ENCODE measurements around the gene DNAI1. TPM values are rescaled to one million over a fixed set of nuclear protein-coding genes. Genes with fewer than 3 reads are reported as not detected.

DNAI1 gene
- total and polyA plus RNA-seq, 10 of the 15 experiments (the other 5 are each of a cell fraction or from before 2014, with no cell fraction given): not detected

DNA sequence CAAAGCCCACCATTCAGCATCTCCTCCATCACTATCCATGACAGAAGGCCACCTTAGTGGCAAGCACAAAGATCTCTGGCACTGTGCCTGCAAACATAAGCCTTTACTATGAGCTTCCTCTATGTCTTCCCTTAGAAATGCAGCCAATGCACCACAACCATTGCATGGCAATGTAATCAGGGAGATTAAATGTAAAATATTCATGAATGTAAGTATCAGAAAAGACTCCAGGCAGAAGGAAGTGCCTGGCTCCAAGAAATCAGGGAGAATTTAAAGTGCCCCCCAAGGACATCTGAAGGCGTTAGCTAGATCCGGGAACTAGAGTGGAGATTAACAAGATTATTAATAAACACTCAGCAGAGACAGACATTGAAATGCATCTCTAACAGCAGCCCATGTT lies 49.5 kb upstream of the DNAI1 start:
- in situ Hi-C loops (cut with MboI): no loop called here
- Histone ChIP-seq H4K20me1 (ENCODE audit: control insufficient read depth, insufficient read depth) (no peaks in the 10 kb centered on the region), H3K9ac (ENCODE audit: control insufficient read depth, insufficient read depth, low read length) (no peak overlapping the region), H2AFZ (ENCODE audit: control insufficient read depth, low read depth, low read length) (no peak overlapping the region), H3K27ac (ENCODE audit: control insufficient read depth, insufficient read depth) (no peak overlapping the region), H3K4me2 (ENCODE audit: control insufficient read depth, insufficient read depth) (no peak overlapping the region), H3K4me3 (no peak overlapping the region), H3K36me3 (ENCODE audit: control insufficient read depth in 2 of 2, insufficient read depth in 2 of 2, low read length in 1 of 2) (no peaks in the 10 kb centered on the region), H3K79me2 (ENCODE audit: control insufficient read depth, insufficient read depth, low read length) (no peaks in the 10 kb centered on the region), H3K27me3 (replicated peaks in 1 of 2; ENCODE audit: control insufficient read depth in 2 of 2, insufficient read depth in 2 of 2, low read length in 1 of 2) (peaks cover 0 to 3% of the 10 kb centered on the region in 2 experiments; a peak in 3 of 4 replicates), H3K9me3 (replicated peaks; ENCODE audit: control insufficient read depth, insufficient read depth, low read length) (no peaks in the 10 kb centered on the region; the same call in 2 of the 3 replicates), H3K4me1 (ENCODE audit: control insufficient read depth, insufficient read depth, low read length) (no peaks in the 10 kb centered on the region)
- intact Hi-C loops (cut with micrococcal nuclease; ENCODE audit: unreplicated experiment): no loop called here
- WGBS (ENCODE audit: insufficient coverage, insufficient replicate concordance, low lambda C conversion rate, missing lambda C conversion rate): 28% methylated on average over 2 of the region's 2 CpGs
- BruUV-seq (replicated peaks): no TSS peak
- ATAC-seq: no peak
- TF ChIP-seq, protein P1, sequence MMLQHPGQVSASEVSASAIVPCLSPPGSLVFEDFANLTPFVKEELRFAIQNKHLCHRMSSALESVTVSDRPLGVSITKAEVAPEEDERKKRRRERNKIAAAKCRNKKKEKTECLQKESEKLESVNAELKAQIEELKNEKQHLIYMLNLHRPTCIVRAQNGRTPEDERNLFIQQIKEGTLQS (IDR thresholded peaks at IDR 0.05; ENCODE audit: borderline replicate concordance, extremely low read depth, low read depth, low read length): no peak
- TF ChIP-seq ZNF207 (IDR thresholded peaks at IDR 0.05; ENCODE audit: borderline replicate concordance): no peak
- no peak for TF ChIP-seq RUNX3 (IDR thresholded peaks at IDR 0.05; ENCODE audit: low read length)
- no peak for TF ChIP-seq MTA2 (IDR thresholded peaks at IDR 0.05; ENCODE audit: low read depth)
- TF ChIP-seq HDAC6 (IDR thresholded peaks at IDR 0.05; ENCODE audit: unreplicated experiment): no peak
- TF ChIP-seq, protein P2, sequence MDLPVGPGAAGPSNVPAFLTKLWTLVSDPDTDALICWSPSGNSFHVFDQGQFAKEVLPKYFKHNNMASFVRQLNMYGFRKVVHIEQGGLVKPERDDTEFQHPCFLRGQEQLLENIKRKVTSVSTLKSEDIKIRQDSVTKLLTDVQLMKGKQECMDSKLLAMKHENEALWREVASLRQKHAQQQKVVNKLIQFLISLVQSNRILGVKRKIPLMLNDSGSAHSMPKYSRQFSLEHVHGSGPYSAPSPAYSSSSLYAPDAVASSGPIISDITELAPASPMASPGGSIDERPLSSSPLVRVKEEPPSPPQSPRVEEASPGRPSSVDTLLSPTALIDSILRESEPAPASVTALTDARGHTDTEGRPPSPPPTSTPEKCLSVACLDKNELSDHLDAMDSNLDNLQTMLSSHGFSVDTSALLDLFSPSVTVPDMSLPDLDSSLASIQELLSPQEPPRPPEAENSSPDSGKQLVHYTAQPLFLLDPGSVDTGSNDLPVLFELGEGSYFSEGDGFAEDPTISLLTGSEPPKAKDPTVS (IDR thresholded peaks at IDR 0.05; ENCODE audit: low read depth, low read length): no peak
- no peak for TF ChIP-seq IKZF2 (IDR thresholded peaks at IDR 0.05)
- TF ChIP-seq, protein P3, sequence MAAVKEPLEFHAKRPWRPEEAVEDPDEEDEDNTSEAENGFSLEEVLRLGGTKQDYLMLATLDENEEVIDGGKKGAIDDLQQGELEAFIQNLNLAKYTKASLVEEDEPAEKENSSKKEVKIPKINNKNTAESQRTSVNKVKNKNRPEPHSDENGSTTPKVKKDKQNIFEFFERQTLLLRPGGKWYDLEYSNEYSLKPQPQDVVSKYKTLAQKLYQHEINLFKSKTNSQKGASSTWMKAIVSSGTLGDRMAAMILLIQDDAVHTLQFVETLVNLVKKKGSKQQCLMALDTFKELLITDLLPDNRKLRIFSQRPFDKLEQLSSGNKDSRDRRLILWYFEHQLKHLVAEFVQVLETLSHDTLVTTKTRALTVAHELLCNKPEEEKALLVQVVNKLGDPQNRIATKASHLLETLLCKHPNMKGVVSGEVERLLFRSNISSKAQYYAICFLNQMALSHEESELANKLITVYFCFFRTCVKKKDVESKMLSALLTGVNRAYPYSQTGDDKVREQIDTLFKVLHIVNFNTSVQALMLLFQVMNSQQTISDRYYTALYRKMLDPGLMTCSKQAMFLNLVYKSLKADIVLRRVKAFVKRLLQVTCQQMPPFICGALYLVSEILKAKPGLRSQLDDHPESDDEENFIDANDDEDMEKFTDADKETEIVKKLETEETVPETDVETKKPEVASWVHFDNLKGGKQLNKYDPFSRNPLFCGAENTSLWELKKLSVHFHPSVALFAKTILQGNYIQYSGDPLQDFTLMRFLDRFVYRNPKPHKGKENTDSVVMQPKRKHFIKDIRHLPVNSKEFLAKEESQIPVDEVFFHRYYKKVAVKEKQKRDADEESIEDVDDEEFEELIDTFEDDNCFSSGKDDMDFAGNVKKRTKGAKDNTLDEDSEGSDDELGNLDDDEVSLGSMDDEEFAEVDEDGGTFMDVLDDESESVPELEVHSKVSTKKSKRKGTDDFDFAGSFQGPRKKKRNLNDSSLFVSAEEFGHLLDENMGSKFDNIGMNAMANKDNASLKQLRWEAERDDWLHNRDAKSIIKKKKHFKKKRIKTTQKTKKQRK (IDR thresholded peaks at IDR 0.05; ENCODE audit: low read depth, low read length): no peak
- no peak for TF ChIP-seq RFX5 (IDR thresholded peaks at IDR 0.05; ENCODE audit: low read depth, low read length)
- ChIA-PET RAD21 (ENCODE audit: unreplicated experiment) (no interaction called here), POLR2A (no interaction called here), SMC1A (ENCODE audit: uncharacterized antibody, unreplicated experiment) (interaction anchor here (0.6 kb wide), 1 partner anchor 958 kb away, joined by 3 read pairs; no protein-coding TSS in a partner anchor), CTCF (interaction anchor here (0.6 to 1.0 kb wide), 3 partner anchors 115 to 187 kb away, joined by 3 read pairs; no protein-coding TSS in a partner anchor)
- FAIRE-seq: no peak
- DNase-seq (ENCODE audit: low read depth, low spot score): no peak

Measured in GM12878 (cell line).